HT-29 (cell line): Measurements from ENCODE around the gene PCDH9. TPM values are rescaled to one million over a fixed set of nuclear protein-coding genes. Genes with fewer than 3 reads are reported as not detected.

Experiments
- DNase-seq: peaks from one replicate; pipeline ENCODE4 v3.0.0-alpha.2; 2015; ENCODE audit warnings: low spot score
- total RNA-seq: library from RNA; depleted of rRNA; stranded (reverse); fragments of >200 nt; shearing (Covaris generic); gene quantifications from 2 replicates; pipeline ENCODE4 v1.2.3, GENCODE V29; 2014

PCDH9 gene
- total RNA-seq, 1 experiment from 2014 or later, result not detected

DNA sequence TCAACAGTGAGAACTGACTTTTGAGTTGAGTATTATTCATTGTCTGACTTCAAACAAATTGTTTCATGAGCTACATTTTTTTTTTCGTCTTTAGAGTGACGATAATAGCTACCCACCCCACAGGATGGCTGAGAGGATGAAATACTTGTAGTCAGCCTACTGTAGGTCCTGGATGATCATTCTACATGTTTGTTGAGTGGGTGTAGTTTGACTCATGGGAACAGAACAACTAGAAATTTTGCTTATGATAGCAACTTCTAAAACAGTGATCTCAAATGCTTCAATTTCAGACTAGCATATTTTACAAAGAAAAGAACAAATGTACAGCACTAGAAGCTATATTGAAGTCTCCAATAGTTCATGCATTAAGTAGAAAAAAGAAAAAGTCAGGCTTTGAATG, 651.8 kb downstream of the PCDH9 start:
- DNase-seq, result no peak

DNA sequence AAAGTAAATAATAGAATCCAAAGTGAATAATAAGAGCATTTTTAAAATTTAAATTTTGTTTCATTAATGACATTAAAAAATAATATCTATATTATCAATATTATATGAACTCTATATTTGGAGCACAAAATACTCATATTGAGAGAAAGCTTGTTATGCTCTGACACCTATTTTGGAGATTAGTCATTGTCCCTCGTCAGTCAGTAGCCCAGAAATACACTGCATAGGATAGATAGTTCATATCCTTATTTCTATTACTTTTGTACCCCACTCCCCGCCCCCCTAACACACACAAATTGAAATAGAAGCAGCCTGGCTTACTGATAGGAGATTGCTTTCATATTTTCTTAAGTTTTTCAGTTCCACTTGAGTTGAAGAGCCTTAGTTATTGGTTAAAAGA, 652.8 kb downstream of the PCDH9 start:
- no peak for DNase-seq

DNA sequence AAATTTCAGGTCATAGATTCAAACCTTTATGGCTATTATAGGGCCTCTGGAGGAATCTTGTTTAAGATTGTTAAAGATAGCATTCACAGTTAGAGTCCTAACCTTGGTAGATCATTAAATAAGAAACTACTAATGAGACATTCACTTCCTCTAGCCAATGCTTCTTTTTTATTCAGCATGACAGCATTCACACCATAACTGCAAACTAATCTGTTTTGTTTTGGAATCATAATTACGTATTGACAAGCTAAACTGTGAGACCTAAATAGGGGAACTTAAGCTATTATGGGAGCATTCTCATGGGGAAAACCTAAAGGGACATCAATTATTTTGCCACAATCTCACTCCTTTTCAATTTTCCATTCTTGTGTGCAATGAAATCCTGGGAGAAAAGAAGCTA, 653.8 kb downstream of the PCDH9 start:
- DNase-seq, result no peak

DNA sequence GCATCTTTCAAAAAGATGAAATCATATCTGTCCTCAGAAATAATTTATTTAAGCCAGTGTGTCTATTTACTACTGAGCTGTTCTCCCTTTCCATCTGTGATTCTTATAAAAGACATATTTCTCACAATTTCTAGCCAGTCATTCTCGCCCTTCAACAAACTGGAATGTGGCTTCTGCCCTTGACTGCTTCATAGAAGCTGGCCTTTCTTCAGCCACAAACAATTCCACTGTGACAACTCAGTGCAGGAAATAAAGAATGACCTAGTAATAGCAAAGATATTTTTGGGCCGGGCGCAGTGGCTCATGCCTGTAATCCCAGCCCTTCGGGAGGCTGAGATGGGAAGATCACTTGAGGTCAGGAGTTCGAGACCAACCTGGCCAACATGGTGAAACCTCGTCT, 655.5 kb downstream of the PCDH9 start:
- no peak for DNase-seq

DNA sequence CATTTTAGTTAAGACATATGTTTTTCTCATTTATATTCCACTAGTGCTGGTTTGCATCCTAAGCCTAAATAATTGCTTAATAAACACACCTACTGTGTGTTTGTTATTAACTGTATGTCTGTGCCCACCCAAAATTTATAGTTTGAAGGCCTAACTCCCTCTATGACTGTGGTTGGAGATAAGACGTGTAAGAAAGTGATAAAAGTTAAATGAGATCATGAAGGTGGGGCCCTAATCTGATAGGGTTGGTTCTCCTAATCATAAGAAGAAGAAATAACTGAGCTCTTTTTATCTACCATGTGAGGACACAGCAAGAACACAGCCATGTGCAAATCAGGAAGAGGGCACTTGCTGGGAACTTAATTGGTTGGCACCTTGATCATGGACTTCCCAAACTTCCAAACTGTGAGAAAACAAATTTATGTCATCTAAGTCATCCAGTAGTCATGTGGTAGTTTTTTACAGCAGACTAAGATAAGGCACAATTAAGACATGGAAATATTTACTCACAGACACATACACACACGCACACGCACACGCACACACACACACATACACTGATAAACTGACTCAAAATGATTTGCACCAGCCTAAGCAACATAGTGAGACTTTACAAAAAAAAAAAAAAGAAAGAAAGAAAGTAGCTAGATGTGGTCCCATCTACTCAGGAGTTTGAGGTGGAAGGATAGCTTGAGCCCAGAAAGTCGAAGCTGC, 662.1 kb downstream of the PCDH9 start:
- DNase-seq, result no peak

DNA sequence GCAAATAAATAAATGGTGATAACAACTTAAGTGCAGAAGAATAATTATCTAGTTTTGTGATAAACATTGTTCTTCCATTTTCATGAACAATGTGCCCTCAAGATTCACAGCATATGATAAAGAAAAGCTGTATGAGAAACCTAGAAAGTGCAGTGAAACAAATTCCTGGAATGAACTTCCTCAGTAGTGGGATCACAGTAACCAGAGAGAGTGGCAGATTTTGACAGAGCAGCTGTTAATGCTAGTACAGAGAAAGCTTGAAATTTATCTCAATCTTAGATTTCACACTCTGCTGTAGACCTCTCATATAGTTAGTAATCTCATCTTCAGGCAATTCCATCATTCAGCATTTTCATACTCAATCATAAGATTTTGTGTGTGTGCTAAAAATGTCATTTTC, 664.9 kb downstream of the PCDH9 start:
- no peak for DNase-seq

DNA sequence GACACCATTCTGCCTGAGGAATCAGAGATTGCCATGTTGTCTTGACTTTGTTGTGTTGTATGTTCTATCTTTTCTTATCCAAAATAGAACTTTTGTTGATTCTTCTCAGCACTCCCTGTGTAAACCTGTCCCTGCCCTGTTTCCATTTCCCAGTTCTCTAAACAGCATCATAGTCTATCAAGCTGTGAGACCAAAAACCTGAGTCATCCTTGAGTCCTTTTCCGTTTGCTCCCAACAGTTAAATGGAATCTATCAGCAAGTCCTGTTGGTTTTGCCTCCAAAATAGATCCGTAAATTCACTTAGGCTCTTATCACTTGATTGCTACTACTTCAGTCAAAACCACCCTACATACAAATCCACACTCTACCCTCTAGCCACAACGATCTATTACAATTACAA, 667.1 kb downstream of the PCDH9 start:
- DNase-seq, result no peak

DNA sequence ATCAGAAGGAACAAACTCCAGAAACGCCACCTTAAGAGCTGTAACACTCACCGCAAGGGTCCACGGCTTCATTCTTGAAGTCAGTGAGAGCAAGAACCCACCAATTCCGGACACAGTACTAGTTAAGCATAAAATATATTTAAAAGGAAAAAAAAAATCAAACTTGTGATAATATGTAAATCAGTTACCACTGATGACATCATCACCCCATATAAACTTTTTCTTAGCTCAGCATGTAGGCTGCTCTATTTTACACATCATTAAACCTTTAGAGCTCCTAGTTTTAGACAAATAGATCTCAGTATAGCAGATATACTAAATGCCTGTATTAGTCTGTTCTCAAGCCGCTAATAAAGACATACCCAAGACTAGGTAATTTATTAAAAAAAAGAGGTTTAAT, 668.1 kb downstream of the PCDH9 start:
- no peak for DNase-seq

DNA sequence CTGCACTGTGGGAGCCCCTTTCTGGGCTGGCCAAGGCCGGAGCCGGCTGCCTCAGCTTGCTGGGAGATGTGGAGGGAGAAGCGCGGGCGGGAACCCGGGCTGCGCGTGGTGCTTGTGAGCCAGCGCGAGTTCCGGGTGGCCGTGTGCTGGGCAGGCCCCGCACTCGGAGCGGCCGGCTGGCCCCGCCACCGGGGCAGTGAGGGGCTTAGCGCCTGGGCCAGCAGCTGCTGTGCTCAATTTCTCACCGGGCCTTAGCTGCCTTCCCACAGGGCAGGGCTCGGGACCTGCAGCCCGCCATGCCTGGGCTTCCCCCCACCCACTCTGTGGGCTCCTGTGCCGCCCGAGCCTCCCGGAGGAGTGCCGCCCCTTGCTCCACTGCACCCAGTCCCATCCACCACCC, 669.1 kb downstream of the PCDH9 start:
- no peak for DNase-seq

DNA sequence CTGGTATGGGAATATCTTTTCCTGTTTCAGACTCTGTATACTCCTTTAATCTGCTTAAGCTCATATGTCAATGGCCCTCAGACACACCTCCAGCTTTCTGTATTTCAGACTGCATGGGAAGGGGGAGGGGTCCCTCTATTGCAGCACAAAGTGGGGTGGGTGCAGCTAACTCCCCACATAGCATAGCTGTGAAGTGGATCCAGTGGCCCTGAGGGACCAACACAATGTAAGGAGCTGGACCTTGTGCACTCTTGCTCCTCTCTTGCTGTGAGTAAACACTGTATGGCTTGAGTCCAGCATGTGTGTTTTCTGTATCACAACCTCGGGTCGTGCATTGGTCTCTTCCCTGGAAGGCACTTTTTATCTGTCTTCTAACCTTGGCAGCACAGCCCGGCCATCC, 669.9 kb downstream of the PCDH9 start:
- no peak for DNase-seq

DNA sequence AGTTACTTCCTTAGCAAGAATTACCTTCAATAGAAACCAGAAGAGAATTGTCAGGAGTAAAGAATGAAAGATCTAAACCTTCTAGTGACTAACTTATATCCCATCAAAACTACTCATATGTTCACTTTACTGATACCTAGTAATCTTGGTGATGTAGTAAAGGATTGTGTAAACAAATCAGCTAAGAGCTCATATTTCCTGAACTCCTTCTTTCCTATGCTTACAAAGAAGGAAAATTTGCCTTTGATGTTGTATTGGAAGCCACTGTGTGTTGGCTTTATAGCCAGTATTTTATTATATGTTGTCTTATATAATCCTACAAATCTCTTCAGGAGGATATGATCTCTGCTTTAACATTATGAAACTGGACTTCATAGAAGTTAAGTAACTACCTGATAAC, 671.0 kb downstream of the PCDH9 start:
- no peak for DNase-seq

DNA sequence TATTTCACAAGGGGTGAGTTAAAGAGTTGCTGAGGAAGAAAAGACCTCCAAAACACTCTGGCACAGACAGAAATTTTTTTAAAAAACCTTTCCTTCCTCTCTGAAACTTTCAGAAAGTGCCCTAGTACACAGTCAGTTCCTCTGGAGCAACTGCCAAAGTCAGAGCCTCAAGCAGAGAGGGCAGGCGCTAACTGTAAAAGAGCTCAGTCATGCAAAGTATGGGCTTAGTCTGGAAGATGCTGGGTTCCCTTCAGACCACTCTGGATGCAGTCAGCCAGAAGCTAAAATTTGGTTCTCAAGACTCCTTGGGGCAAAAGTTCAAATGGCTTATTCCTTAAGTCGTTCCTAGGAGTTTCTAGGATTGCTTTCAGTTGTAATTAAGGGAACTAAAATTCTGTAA, 671.6 kb downstream of the PCDH9 start:
- no peak for DNase-seq

DNA sequence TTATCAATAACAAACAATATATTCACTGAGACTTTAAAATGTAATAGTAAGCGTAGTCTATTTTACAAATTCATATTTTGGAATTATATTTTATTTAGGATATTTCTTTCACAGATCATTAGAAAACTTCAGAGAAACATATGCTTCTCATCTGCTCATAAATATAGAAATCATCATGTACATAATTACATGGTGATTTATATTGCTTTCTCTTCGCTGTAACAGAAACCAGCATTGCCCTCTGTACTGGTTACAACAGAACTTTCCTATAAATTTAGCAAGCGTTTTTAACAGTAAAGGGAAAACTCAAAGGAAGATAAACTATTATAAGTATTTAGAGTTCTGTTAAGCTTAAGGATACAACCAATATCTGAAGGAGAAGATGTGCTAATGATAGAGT, 672.8 kb downstream of the PCDH9 start:
- no peak for DNase-seq

DNA sequence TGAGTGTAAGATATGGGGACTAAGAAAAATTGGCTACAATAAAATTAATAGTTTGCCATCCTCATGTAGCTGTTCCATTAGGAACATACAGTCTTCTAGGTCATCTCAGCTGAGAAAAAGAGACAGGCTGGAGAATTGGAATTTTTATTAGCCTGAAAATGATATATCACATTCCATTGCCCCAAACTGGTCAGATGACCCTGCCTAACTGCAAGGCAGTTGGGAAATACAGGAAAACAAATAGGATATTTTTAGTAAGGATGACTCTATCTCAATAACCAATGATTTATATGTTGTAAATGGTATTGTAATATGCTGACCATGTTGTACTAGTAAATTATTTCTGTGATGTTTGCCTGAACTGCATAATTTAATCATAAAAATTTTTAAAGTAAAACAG, 673.8 kb downstream of the PCDH9 start:
- no peak for DNase-seq

DNA sequence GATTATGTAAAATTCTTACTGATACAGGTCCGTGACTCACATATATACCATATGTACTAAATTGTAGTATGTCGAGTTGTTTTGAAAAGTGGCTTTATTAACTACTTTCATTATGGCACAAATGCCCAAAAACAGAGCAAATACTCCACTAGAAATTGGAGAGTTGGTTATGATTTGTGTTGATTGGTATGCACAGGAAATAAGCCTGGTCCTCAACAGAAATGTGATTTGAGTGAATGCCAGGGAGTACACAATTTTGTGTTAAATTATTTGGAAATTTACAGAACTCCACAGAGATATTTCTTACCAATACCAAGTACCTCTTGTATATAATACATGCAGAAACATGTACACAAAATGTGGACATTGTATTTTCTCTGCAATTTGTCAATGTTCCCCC, 676.7 kb downstream of the PCDH9 start:
- no peak for DNase-seq

DNA sequence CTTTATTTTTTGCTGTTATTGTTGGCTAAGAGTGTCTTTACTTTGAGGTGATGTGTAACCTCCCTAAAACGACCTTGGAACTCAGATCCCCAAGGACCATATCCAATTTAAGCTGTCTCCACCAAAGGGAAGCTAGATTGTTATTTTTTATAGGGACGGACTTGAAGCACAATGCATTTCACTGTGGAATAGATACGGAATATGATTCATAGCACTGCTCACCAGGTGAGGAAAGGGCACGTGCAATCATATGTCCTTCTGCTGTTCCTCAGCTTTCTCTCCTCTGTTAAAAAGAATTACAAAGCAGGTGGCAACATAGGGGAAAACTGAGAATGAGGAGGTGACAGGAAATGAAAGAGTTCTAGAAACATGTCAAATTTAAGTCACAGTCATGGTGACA, 679.0 kb downstream of the PCDH9 start:
- DNase-seq, result no peak

DNA sequence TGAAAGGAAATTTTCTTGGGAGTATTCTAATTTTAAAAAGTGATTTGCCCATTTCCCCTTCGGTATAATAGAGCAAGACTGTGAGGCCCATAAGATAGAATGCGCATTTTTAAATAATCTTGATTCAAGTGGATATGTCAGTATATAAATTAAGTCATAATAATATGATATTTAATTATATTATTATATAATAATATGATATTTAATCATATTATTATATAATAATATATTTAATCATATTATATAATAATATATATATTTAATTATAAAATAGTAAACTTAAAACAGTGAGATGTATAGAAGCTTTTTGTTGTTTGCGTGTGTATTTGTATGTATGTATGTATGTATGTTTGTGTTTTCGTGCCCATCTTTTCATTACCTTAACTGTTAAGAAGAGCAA, 682.5 kb downstream of the PCDH9 start:
- no peak for DNase-seq

DNA sequence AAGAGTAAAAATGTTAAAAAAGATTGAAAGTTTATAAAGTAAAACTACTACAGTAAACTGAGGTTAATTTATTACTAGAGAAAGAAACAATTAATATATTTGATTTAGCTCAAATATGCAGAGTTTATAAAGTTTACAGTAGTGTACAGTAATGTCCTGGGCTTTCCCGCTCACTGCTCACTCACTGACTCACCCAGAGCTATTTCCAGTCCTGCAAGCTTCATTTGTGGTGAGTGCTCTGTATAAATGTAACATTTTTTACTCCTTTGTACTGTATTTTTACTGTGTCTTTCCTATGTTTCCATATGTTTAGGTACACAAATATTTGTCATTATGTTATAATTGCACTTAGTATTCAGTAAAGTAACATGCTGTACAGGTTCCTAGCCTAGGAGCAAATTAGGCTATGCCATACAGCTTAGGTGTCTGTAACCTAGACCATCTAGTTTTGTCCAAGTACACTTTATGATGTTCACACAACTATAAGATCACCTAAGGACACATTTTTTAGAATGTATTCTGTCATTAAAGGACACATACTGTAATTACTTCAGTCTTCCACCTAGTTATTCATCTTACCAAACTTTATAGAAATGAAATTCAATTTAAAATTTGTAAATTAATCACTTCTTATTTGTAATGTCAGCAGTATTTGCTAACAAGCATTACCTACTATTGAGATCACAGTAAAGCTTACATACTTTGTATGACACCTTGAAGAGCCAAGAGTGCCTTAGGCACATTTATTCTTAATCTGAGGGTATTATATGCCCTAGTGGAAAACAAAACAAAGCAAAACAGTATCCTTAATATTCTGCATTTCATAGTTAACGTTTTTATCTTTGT, 683.4 kb downstream of the PCDH9 start:
- DNase-seq, result no peak

DNA sequence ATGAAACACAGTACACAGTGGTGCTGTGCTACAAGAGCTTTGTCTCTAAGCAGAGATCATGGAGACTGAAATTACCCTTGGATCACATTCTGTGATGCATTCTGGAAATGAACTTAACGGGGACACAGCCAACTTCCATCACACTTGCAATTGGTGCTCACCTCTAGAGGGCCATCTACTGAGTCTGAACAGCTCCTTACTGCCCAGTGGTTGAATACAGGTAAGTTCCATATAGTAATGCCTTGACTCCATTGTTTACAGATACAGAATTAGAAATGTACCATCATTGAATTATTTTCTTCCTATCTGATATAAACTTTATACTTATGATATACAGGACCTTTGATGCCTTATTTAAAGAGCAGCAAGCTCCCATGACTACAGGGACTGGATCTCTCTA, 686.4 kb downstream of the PCDH9 start:
- DNase-seq, result peak; percentile 40

DNA sequence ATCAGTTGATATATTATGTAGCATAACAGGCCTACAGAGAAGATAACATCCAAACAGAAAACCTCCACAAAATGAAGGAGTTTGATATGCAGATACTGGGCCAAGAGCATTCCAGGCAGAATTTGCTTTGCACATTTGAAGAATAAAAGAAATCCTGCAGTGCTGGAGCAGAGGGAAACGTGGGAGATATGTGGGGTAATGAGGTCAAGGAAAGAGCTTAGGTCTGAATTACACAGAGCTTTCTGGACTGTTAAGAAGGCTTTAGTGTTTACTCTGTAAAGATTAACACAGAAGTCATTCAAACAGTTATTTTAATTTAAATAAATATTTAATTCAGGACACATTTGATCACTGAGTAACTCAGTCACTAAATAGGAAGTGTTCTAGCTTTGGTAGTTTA, 692.7 kb downstream of the PCDH9 start:
- no peak for DNase-seq

DNA sequence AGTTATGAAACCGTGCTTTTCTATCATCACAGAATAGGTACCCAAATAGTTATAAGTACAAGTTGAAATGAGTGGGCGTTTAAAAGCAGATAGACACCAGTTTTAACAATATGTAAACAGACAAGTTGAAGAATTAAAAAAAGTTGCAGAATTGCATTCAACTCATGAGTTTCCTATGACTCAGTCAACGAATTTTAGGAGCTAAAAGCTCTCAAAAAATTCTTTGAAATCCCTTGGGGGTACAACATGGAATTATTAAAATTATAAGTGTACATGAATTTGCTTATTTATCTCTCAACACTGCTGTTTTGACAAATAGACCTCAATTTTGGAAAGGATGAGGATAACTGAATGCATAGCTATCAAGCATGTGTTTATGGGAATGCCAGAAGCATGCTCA, 693.4 kb downstream of the PCDH9 start:
- no peak for DNase-seq

DNA sequence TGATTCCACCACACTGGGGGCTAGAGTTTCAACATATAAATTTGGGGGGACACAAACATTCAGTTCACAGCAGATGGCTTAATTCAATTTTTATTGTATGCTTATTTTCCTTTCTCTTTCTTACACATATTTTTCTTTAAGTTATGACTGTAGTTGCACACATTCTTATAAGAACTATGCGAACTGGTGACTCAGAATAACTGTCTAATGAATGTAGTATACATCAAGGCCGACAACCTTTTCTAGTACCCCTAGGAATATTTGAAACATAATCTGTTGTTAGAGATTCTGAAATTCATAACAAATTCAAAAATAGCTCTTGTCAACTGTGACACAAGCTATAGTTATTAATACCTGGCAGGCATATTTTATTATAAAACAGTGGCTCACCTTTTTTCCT, 695.6 kb downstream of the PCDH9 start:
- no peak for DNase-seq

DNA sequence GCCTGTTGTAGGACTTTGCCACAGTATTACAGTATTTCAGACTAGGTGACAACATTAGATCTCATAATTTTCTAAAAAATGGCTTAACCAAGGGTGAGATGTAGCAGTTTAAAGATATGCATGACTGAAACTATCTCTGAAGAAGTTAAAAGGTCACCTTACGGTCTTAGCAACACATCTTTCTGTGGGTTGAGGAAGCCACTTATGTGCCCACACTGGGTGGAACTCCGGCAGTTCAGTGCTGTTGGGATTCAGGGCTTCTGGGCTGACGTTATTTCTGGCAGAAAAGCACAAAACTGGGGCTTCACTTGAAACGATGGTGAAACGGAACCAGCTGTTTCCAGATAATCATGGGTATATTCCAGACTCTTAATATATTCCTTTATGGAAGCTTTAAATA, 697.3 kb downstream of the PCDH9 start:
- DNase-seq, result no peak
